GM20431 (cell line): ENCODE measurements around the gene RAB3IL1.
"Not testable (repeated sequence)": the region's sequence is repeated elsewhere in the genome, so short reads cannot be mapped to it uniquely, and the experiment has no call there.

Experiments used
- in situ Hi-C: fragments of 300-500 bp; cut with MseI, MboI; formaldehyde crosslinking; loops from one replicate; pipeline ENCODE4 v1.15.0; 2020; ENCODE audit warnings: low sequenced_read_pairs; ENCODE audit not compliant: unreplicated experiment

RAB3IL1 gene

DNA sequence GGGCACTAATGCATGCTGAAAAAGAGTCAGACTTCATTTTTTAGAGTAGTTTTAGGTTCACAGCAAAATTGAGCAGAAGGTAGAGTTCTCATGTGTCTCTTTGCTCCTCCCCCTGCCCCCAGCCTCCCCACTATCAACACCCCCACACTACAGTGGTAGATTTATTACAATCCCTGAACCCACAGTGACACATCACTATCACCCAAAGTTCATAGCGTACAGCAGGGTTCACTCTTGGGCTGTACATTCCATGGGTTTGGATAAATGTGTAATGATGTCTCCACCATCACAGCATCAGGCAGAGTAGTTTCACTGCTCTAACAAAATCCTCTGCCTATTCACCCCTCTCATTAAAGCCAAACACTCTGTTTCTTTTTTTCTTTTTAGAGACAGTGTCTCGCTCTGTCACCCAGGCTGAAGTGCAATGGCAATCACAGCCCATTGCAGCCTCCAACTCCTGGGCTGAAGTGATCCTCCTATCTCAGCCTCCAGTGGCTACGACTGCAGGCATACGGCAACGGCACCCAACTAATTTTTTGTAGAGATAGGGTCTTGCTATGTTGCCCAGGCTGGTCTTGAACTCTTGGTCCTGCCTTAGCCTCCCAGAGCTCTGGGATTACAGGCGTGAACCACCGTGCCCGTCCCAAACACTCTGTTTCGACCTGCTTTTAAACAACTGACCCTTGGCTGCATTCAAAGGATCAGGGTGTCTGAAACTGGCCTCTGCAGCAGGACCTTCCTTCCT is 36.9 kb upstream of the RAB3IL1 start:
- in situ Hi-C loops, result no loop called here

DNA sequence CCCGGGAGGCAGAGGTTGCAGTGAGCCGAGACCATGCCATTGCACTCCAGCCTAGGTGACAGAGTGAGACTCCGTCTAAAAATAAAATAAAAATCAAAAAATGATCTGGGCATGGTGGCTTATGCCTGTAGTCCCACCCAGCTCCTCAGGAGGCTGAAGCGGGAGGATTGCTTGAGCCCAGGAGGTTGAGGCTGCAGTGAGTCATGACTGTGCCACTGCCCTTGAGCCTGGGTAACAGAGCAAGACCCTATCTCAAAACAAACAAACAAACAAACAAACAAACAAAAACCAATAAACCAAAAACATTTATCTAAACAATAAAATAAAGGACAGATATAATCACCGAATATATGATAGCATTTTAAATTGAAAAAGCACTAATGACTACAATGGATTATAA is 36.3 kb upstream of the RAB3IL1 start:
- in situ Hi-C loops, result not testable (repeated sequence)

DNA sequence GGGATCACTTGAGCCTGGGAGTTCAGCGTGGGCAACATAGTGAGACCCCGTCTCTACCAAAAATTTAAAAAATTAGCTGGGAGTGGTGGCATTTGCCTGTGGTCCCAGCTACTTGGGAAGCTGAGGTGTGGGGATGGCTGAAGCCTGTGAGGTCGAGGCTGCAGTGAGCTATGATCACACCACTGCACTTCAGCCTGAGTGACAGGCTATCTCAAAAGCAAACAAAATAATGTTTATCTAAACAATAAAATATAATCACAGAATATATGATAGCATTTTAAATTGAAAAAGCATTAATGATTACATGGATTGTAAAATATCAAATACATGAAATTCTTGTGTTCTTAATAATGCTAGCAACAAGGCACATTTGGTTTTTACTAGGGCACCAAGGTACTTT is 35.5 kb upstream of the RAB3IL1 start:
- in situ Hi-C loops, result no loop called here

DNA sequence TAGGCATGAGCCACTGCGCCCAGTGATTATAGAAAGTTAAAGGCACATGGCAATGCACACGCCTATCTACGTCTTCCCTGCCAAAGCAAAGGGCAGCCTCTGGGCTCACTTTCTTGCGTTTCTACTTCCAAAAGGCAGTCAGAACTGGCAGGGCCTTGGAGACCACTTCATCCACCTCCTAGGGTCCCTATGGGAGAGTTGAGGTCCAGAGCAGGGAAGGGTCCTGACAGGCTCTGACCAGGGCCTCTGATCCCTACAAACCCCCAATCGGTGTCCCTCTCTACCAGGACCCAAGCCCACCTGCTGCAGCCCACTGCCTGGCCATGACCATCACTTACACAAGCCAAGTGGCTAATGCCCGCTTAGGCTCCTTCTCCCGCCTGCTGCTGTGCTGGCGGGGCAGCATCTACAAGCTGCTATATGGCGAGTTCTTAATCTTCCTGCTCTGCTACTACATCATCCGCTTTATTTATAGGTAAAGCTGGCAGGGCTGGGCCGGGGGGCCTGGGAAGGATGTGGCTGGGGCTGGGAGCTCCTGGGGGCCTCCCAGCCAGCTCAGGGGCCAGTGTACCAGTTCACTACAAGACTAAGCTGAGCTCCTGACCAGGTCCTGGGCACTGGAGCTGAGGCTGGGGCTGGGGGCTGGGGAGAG is 34.2 kb upstream of the RAB3IL1 start:
- in situ Hi-C loops, result no loop called here

DNA sequence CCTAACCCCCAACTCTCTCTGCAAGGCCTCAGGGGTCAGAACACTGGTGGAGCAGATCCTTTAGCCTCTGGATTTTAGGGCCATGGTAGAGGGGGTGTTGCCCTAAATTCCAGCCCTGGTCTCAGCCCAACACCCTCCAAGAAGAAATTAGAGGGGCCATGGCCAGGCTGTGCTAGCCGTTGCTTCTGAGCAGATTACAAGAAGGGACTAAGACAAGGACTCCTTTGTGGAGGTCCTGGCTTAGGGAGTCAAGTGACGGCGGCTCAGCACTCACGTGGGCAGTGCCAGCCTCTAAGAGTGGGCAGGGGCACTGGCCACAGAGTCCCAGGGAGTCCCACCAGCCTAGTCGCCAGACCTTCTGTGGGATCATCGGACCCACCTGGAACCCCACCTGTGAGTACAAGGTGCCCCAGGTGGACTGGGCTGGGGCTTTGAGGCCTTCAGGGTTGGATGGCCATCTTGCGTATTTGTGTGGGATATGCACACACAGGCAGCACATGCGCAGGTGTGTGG is 32.7 kb upstream of the RAB3IL1 start, which contains the start of gene BEST1:
Gene BEST1, plus strand, starts transcription at position 317 of the 513 bp plus-strand sequence. CDS start 1,456 bp downstream, outside the sequence.
- in situ Hi-C loops, result no loop called here

DNA sequence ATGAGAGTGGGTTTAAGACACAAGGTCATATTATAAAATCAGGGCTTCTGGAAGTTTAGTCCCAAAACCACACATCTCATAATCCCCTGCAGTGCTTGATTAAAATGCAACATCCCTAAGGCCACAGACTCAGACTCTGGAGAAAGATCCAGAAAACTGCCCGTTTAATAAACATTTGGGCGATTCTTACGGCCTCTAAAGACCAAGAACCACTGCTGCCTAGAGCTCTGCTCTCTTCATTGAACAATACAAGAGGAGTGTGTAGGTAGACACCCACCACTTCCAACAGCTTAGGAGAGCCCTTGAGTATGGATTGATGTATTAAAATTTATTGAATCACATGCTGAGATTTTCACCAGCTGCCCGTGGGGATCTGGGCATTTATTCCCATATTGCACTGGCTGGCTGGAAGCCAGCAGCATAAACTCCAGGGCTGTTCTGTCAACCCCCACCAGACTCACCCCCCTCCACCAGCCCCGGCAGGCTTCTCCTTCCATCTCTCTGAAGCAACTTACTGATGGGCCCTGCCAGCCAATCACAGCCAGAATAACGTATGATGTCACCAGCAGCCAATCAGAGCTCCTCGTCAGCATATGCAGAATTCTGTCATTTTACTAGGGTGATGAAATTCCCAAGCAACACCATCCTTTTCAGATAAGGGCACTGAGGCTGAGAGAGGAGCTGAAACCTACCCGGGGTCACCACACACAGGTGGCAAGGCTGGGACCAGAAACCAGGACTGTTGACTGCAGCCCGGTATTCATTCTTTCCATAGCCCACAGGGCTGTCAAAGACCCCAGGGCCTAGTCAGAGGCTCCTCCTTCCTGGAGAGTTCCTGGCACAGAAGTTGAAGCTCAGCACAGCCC is 32.0 kb upstream of the RAB3IL1 start:
- in situ Hi-C loops, result no loop called here

DNA sequence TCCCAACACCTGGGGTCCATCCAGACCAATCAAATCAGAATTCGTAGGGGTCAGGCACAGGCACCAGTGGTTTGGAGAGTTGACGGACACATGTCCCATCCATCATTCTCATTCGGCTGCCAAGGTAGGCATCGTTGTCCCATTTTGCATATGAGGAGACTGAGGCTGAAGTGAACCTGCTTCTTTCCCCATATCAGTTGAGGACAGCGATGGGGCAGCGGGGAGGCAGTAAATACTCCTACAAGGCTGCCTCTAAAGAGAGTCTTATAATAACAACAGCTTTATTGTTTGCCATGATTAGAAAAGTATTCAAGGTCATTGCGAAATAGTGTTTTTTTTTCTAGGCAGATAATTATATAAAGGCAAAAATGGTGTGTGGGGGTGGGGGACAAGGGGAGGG is 31.1 kb upstream of the RAB3IL1 start:
- in situ Hi-C loops, result no loop called here

DNA sequence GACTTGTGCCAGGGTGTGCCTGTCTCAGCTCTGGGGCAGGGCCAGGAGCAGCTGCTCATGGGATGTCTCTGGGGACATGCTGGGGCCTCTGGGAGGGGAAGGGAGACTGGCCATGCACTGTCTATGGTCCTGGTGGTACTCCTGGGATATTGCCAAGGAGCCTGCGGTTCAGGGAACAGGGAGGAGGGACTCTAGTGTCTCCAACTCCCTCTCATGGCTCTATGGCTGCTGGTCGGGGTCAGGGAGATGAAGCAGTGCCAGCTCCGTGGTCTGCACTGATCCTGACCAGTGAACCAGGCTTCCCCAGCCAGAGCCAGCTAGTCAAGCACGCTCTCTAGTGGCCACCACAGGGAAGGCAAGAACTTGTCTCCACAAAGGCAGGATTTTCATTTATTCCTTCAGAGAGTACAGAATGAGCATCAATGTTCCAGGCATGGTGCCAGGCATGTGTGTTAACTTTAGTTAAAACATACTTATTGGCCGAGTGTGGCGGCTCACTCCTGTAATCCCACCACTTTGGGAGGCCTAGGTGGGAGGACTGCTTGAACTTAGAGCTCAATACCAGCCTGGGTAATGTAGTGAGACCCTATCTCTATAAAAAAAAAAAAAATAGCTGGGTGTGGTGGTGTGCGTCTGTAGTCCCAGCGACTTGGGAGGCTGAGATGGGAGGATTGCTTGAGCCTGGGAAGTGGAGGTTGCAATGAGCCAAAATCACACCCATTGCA is 30.3 kb upstream of the RAB3IL1 start:
- in situ Hi-C loops, result no loop called here

DNA sequence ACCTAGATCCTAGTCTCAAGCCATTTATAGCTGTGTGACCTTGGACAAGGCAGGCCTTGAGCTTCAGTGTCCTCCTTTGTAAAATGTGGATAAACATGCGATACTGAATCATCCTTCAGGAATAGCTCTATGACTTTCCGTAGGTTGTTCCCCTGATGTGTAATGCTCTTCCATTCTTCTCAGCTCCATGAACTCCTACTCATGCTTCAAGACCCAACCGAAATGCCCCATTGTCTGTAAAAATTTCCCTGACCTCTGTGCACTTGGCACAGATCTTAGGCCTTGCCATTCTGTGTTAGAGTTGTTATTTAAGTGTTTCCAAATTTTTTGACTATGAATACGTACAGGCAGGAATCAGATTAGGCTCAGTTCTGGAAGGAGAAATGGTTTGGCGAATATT is 29.5 kb upstream of the RAB3IL1 start:
- in situ Hi-C loops, result no loop called here

DNA sequence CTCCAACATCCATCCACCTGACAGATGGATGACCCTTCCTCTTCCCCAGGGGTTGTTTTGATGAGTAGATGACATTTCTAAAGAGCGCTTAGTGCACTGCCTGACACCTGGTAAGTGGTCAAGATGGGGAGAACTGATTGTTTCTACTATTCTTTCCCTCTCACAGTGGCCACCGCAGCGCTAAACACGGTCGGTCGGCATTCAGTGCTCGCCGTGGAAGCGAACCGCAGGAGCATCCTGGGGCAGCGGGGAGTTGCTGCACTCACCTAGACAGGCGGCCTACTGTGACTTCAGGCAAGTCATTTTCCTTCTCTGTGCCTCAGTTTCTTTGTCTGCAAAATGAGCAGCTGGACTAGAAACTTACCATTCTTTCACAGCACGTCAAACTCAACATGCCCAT is 27.8 kb upstream of the RAB3IL1 start:
- in situ Hi-C loops, result no loop called here

DNA sequence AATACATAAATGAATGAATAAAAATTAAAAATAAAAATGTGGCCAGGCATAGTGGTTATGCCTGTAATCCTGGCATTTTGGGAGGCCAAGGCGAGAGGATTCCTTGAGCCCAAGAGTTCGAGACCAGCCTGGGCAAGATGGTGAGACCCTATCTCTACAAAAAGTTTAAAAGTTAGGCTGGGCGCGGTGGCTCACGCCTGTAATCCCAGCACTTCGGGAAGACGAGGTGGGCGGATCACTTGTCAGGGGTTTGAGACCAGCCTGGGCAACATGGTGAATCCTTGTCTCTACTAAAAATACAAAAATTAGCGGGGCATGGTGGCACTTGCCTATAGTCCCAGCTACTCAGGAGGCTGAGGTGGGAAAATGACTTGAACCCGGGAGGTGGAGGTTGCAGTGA is 23.1 kb upstream of the RAB3IL1 start:
- in situ Hi-C loops, result no loop called here

DNA sequence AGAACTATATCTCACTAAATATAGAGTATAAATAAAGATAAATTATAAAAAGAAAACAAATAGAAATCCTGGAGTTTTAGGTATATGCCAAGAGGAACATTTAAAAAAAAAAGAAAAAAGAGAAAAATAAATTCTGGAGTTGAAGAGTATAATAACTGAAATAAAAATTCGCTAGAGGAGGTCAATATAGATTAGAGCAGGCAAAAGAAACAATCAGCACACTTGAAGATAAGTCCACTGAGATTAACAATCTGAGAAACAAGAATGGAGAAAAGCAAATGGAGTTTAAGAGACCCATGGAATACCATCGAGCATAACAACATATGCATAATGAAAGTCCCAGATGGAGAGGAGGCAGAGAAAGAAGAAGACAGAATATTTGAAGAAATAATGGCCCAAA is 18.5 kb upstream of the RAB3IL1 start:
- in situ Hi-C loops, result no loop called here

DNA sequence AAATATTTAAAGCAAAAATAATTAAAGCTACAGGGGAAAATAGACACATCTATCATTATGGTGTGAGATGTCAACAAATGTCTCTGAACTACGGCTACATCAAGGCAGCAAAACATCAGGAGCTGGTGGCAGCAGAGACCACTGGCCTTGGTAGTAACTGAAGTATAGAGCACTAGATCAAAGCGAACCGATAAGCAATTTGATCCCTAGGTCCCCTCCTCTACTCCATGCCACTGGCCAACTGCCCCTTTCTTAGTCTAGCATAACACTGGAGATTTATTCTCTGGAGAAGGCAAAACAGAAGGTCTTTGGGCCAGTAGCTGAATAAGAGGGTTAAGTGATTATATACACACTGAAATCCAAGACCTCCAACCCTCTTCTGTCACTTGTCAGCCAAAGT is 13.6 kb upstream of the RAB3IL1 start:
- in situ Hi-C loops, result no loop called here

DNA sequence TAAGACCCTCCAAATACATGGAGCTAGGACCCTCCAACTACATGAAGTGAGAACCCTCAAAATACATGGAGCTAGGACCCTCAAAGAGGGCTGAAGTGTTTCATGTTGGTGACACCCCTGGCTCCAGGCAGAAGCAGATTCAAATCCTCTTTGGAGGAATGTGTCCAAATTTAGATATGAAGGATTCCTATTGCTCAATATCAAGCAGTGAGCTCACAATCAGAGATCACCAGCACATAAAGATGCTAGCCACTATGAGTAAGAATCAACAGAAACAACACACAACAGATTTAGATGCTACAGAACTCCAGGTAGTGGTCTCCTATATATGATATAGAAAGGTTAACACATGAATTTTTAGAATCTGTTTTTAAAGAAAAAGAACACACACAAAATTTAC is 11.2 kb upstream of the RAB3IL1 start:
- in situ Hi-C loops, result no loop called here

DNA sequence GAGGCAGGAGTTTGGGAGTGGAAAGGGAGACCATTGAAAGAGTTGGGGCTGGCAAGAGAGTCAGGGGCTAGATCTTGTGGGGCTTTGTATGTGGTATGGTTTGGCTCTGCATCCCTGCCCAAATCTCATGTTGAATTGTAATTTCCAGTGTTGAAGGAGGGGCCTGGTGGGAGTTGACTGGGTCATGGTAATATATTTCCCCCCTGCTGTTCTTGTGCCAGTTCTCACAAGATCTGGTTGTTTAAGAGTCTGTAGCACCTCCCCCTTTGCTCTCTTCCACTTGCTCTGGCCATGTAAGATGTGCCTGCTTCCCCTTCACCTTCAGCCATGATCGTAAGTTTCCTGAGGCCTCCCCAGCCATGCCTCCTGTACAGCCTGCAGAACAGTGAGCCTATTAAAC is 10.1 kb upstream of the RAB3IL1 start:
- in situ Hi-C loops, result no loop called here

DNA sequence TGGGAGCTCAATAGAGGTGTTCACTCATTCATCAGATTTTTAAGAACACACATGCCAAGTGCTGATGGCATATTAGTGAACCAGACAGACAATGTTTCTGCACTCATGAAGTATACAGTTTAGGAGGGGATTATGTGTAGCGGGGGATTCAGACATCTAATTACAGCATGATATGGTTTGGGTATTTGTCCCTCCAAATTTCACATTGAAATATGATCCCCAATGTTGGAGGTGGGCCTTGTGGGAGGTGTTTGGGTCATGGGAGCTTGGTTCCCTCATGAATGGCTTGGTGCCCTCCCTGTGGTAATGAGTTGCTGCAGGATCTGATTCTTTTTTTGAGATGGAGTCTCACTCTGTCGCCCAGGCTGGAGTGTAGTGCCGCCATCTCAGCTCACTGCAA is 8.9 kb upstream of the RAB3IL1 start:
- in situ Hi-C loops, result no loop called here

DNA sequence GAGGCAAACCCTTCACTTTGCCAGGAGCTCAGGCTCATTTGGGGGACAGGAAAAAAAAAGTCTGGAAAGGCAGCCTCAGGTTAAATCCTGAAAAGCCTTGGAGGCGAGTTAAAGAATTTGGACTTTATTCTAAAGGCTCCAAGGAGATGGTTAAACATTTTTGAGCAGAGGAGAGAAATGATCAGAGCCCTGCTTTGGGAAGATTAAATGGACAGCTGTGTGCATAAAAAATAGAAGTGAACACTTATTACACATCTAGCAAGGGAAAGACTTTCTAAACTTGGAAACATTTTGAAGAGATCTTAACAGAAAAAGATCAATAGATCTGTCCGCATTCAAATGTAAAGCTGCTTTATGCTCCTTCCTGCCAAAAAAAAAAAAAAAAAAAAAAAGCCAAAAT is 8.4 kb upstream of the RAB3IL1 start:
- in situ Hi-C loops, result no loop called here

DNA sequence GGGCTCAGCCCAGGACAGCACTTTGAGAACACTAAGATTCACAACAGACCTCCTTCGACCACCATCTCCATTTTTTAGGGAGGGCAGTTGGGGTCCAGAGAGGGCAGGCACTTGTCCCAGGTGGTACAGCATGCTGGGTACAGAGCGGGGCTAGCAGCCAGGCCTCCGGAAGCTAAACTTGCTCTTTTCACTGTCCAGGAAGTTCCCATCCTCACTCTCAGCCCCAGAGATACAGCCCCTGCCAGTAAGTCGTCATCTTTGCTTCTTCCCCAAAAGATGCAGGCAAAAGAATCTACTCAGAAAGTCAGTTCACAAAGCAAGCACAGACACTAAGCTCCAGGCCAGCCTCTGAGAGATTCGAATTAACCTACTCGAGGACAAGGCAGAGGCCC is 6.7 kb upstream of the RAB3IL1 start:
- in situ Hi-C loops, result no loop called here

DNA sequence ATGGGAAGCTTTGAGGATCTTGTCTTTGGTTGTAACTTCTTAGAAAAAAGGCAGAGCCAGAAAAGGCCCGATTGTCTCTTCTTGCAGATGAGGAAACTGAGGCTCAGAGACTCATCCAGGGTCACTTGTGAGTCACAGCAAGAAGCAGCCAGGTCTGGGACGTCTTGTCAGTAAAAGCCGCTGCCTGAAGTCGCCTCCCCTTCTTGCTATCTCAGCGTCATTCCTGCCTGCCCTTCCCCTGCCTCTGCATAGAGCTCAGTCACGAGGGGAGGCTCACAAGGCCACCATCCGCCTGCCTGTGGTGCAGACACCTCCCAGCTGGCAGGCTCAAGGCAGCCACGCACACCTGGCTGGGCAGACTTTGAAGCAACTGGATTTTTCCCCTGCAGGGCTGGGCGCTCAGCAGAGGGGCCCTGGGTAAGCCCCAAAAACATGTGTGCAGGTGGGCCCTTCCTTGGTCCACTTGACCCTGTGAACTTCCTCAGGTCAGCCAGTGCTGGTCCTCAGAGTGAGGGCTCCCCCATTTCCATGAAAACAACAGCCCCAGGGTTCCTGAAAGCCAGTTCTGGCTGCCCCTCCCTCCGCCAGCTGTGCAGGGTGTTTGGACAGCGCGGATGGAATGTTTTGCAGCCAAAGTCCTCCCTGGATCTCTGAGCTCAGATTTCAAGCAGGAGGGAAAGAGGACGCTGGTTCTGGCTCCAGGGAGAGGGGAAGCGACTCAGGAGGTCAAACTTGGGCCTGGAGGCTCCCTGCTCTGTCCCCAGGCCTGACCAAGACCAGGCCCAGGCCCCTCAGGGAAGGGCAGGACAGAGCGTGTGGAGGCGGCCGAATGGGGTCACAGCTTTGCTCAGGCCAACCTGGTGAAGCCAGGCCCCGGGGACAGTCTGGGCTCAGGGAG is 6.0 kb upstream of the RAB3IL1 start:
- in situ Hi-C loops, result no loop called here
